Measurements from ENCODE around the gene TNFAIP2. TPM values are rescaled to one million over a fixed set of nuclear protein-coding genes. Genes with fewer than 3 reads are reported as not detected.

The TNFAIP2 gene
- total and polyA plus RNA-seq, 9 of the 15 experiments (the other 6 are each of a cell fraction or from before 2014, with no cell fraction given), result 22.6 to 68.6 (median 44.6) TPM

GRCh38 chr14:103078860-103079587 lies 44.2 kb upstream of the TNFAIP2 start (continued):
- TF ChIP-seq CHD7 (IDR thresholded peaks at IDR 0.05; ENCODE audit: low read depth, low read length), result no peak

Measured in K562 (cell line).